AG20443 (cell line): ENCODE results near the gene USP43.

Source experiments
- DNase-seq: peaks from one replicate; pipeline ENCODE4 v3.0.0; 2012; ENCODE audit warnings: low spot score, mixed read lengths

The USP43 gene

DNA sequence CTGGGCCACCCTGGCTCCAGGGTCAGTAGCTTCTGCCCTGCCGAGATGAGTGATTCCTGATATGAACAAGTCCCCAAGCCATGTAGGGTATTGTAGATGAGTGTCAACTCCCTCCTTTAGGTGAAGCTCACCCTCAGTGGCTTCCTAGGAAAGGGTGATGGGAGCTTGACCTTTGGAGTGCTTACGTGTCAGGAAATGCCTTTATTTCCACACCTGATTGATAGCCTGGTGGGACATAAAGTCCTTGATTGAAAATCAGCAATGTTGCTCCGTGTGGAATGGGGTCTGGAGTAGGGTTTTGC lies 58.4 kb downstream of the USP43 start:
- no peak for DNase-seq

DNA sequence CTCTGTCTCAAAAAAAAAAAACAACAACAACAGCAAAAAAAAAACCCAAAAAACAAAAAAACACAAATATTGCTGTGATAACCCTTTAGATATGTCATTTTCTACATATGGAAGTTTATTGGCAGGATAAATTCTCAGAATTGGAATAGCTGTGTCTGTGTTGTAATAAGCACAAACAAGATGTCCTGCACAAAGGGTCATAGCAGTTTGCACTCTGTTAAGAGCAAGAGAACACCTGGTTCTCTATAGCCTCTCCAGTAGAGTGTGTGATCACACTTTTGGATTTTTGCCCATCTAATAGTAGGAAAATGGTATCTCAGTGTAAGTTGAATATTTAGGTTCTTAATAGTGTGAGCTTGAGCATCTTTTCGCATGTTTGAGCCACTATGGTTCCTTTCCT lies 60.4 kb downstream of the USP43 start:
- no peak for DNase-seq

DNA sequence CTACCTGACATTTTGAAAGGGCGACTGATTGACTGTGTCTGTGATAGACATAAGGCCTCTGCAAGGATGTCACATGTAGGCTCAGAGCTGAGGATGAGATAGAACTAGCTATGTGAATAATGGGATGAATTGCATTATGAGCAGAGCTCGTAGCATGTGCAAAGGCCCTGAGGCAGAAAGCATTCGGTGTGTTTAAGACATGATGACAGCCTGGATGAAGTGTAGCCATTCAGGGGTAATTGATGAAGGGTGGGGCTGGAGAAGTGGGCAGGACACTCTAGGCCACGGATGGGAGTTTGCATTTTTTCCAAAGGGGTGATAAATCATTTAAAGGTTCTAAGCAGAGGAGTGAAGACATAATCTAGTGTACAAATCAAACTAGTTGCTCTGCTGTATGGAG lies 62.6 kb downstream of the USP43 start:
- no peak for DNase-seq

- DNase-seq, result no peak
Measured at GRCh38 chr17:9714801-9715200, 69.5 kb downstream of the USP43 start.

GRCh38 chr17:9715503-9716016 lies 70.2 kb downstream of the USP43 start:
- DNase-seq, result no peak

- DNase-seq, result no peak
Measured at GRCh38 chr17:9725575-9725974, 80.3 kb downstream of the USP43 start.

GRCh38 chr17:9726291-9726690 lies 81.0 kb downstream of the USP43 start:
- DNase-seq, result no peak

GRCh38 chr17:9728005-9728404 lies 82.7 kb downstream of the USP43 start:
- no peak for DNase-seq

GRCh38 chr17:9728564-9728963 lies 83.2 kb downstream of the USP43 start:
- DNase-seq, result no peak

DNA sequence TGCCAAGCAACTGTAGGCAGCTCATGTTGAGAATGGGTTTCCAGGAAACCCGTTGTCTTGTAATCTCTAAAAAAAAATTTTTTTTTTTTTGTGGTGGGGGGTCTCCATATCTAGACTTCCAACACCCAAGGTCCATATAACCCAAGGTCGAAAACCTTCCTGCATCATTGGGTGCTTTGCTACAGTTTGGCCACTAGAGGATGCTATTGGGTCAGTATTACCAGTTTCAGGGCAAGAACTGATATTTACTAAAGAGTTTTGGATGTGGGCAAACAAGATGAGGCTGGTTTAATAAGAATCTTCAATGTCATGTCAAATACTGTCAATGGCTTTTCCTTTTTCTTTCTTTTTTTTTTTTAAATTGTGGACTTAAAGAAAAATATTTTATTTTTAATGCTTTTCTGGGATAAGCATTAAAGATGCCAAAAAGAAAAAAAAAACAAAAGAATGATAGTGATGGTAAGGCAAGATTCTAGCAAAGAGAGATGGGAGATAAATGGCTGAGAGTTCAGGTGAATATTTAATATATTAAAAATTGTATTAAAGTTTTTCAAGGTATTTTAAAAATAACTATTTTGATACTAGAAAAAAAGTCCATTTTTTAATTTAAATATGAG lies 83.8 kb downstream of the USP43 start:
- DNase-seq, result peak; percentile 72

GRCh38 chr17:9729735-9730420 lies 84.6 kb downstream of the USP43 start:
- DNase-seq, result no peak

GRCh38 chr17:9750524-9750923 lies 105.2 kb downstream of the USP43 start:
- no peak for DNase-seq

GRCh38 chr17:9755083-9755482 lies 109.8 kb downstream of the USP43 start:
- no peak for DNase-seq

- DNase-seq, result no peak
Measured at GRCh38 chr17:9760266-9760665, 114.9 kb downstream of the USP43 start.

DNA sequence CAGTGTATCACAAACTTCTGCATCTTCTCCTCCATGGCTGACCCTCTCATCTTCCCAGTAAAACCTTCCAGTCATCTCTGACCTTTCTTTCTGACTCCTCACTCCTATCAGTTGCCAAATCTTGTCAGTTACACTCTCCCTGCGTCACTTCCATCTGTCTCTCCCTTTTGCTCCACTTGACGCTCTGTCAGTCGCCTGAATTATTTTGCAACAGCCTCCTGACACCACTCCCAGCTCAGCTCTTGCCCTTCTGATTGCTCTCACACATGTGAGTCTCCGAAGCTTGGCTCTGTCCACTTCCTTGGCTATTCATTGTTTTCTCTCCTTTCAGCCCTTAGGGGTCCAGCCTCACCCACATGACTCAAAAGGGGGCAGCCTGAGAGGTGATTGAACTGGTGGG lies 118.3 kb downstream of the USP43 start:
- DNase-seq, result no peak

- DNase-seq, result no peak
Measured at GRCh38 chr17:9765322-9765721, 120.0 kb downstream of the USP43 start.

GRCh38 chr17:9766970-9767369 lies 121.7 kb downstream of the USP43 start:
- DNase-seq, result no peak

- DNase-seq, result no peak
Measured at GRCh38 chr17:9767432-9767991, 122.2 kb downstream of the USP43 start.

GRCh38 chr17:9768381-9768934 lies 123.1 kb downstream of the USP43 start:
- DNase-seq, result peak; percentile 64

DNA sequence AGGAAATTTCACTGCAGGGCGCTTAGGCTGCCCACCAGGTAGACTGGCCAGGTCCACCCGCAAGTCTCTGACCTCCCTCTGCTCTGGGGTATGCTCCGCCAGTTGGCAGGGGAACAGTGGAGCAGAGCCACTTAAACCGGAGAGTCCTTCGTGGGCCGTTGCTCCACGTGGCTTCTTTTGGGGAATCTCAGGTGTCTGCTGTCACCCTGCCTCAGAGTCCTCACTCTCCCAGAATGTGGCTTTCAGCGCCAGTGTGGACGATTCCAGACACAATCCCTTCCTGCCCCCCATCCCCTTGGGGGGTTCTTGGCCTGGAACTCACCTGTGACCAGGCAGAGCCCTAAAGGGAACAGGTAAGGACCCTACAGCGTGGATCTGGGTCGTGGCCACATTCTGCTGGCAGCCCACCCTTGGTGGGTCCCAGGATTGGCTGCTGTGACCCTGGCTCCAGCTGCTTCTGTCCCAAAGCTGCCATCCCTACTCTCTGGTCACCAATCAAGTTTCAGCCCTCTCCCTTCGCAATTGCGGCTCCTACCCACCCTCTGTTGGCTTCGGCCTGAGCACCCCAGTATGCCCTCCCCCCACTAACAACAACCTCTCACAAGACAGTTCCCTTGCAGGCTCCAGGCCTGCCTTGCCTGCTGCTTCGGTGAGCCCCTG lies 123.8 kb downstream of the USP43 start:
- DNase-seq, result no peak

DNA sequence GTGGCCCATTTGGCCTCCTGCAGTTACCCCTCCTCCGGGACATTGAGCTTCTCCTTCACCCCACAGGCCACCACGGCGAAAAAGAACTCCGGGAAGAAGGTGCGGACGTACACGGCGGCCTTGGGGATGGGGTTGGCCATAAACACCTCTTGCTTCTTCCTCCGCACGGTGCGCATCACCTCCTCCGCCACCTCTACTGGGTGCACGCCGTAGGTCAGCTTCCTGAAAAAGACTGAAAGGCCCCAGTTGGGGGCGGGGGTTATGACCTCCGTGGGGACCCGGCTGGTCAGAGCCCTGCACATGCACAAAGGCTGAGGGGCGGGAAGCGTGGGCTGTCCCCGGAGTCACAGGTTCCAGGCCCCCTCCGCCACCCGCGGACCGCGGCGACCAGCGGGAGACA lies 126.1 kb downstream of the USP43 start:
- DNase-seq, result no peak

DNA sequence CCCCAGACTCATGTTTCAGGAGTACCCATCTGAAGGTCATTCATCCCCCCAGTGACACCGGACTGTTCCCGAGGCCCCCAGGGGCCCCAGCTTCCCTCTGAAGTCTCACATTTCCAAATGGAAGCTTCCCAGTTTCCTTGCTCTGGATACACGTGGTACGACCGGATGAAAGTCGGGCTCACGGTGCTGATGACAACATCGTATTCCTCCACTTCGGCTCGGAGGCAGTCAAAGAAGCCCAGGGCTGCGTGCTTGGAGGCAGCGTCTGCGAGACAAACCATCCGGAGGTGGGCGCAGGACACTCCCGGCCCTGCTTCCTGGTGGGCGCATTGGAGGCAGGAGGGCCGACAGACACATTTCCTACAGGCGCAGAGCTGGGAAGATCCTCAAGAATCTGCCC lies 127.3 kb downstream of the USP43 start:
- DNase-seq, result no peak

DNA sequence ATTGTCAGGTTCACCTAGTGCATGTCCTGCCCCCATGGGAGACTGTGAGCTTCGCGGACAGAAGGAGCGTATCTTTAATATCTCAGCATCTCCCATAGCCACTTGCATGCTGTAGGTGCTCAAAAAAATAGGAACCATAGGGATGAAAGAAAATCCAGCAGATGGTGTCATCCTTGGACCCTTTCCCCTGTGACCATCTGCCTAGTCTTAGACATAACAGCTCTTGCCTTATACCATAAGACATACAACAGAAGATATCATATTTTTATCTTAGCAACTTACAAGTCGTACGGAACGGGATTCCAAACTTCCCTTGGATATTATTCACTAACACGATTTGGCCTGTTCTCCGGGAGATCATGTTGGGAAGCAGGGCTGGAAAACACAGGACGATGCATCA lies 131.6 kb downstream of the USP43 start:
- no peak for DNase-seq
